BE2C (cell line): ENCODE data around the gene TTLL13.
"Not testable (repeated sequence)": the region's sequence is repeated elsewhere in the genome, so short reads cannot be mapped to it uniquely, and the experiment has no call there.

Experiments
- DNase-seq: peaks from one replicate; pipeline ENCODE4 v3.0.0-alpha.2; 2020
- H3K27me3 ChIP-seq: fragments of 250-450 bp; sonication (Bioruptor Pico); 2 replicates; pipeline ENCODE4 v1.5.1; 2020; ENCODE audit warnings: mild to moderate bottlenecking
- H3K36me3 ChIP-seq: fragments of 250-450 bp; sonication (Bioruptor Pico); 2 replicates; pipeline ENCODE4 v1.5.1; 2020; ENCODE audit warnings: mild to moderate bottlenecking
- H3K4me1 ChIP-seq: fragments of 250-450 bp; sonication (Bioruptor Pico); 2 replicates; pipeline ENCODE4 v1.5.1; 2020
- H3K4me3 ChIP-seq: 2 replicates; pipeline ENCODE4 v1.5.1; 2011; ENCODE audit warnings: low read depth, low read length
- H3K9me3 ChIP-seq: fragments of 250-450 bp; sonication (Bioruptor Pico); 2 replicates; pipeline ENCODE4 v1.5.1; 2020
- TF ChIP-seq, protein P1 (sequence below): IDR thresholded peaks from 2 replicates; pipeline ENCODE4 v1.5.1; 2012; ENCODE audit warnings: mild to moderate bottlenecking, low read depth, low read length

Gene TTLL13

DNA sequence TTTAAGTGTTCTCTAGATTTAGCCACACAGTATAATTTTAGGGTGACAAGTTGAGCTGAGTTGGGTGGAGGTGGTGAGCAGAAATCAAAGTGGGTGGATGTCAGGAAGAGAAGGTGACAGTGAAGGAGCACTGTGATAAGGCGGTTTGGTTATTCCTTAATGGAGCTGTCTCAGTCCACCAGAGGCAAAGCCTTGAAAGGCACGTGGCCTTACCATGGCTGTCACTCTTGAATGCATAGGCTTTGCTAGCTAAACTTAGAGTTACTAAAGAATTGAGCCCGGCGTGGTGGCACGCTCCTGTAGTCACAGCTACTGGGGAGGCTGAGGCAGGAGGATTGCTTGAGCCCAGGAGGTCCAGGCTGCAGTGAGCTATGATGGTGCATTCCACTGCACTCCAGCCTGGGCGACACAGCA is 560 bp upstream of the TTLL13 start:
- TF ChIP-seq, protein P1, sequence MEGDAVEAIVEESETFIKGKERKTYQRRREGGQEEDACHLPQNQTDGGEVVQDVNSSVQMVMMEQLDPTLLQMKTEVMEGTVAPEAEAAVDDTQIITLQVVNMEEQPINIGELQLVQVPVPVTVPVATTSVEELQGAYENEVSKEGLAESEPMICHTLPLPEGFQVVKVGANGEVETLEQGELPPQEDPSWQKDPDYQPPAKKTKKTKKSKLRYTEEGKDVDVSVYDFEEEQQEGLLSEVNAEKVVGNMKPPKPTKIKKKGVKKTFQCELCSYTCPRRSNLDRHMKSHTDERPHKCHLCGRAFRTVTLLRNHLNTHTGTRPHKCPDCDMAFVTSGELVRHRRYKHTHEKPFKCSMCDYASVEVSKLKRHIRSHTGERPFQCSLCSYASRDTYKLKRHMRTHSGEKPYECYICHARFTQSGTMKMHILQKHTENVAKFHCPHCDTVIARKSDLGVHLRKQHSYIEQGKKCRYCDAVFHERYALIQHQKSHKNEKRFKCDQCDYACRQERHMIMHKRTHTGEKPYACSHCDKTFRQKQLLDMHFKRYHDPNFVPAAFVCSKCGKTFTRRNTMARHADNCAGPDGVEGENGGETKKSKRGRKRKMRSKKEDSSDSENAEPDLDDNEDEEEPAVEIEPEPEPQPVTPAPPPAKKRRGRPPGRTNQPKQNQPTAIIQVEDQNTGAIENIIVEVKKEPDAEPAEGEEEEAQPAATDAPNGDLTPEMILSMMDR, result no peak

DNA sequence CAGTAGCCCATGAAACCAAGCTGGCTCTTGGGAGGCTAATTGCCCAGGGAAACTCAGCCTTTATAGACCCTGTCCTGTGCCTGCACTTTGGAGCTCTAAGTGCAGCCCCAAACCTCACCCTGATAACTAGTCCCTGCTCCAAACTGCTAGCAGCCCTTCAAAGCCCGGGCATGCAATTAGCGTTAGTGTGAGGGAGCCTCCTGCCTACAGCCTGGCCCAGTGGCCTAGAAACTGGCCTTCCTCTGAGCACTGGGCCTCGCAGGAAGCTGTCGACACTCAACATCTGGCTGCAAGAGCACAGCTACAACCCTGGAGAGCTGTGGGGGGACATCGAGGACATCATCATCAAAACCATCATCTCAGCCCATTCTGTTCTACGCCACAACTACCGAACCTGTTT is 8.4 kb downstream of the TTLL13 start:
- no peak for DNase-seq
- Histone ChIP-seq H3K9me3 (no peaks in the 10 kb centered on the region), H3K4me3 (no peak overlapping the region), H3K4me1 (no peaks in the 10 kb centered on the region), H3K27me3 (no peaks in the 10 kb centered on the region), H3K36me3 (no peaks in the 10 kb centered on the region)
- TF ChIP-seq, protein P1, result no peak

More for the DNA sequence above, 560 bp upstream of the TTLL13 start:
- Histone ChIP-seq H3K4me3 (peak overlapping the region; percentile 72), H3K9me3 (no peaks in the 10 kb centered on the region), H3K27me3 (no peaks in the 10 kb centered on the region), H3K36me3 (no peaks in the 10 kb centered on the region), H3K4me1 (no peaks in the 10 kb centered on the region)
- DNase-seq, result no peak

DNA sequence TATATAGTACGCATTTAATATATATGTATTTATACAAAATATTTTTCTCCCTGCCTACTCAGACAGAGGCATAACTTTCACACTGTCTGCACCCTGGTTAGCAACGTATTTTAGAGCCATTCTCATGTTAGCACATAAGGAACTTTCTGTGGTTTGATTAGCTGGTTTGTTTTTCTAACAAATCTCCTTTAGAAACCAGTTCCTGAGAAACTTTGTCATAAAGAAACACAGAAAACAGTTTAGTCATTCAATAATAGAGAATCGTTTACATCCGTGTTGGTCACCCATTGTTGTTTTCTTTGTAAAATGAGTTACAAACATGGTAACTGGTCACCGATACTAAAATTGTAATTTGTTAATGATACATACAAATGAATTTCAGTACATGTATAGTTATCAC is 10.2 kb downstream of the TTLL13 start:
- no peaks in the 10 kb centered on the region; the same call in 1 of the 2 replicates for H3K4me1 ChIP-seq
- H3K9me3 ChIP-seq, result no peaks in the 10 kb centered on the region
- TF ChIP-seq, protein P1, result no peak
- no peaks in the 10 kb centered on the region for H3K27me3 ChIP-seq
- H3K36me3 ChIP-seq, result no peaks in the 10 kb centered on the region
- no peak overlapping the region for H3K4me3 ChIP-seq
- DNase-seq, result no peak

DNA sequence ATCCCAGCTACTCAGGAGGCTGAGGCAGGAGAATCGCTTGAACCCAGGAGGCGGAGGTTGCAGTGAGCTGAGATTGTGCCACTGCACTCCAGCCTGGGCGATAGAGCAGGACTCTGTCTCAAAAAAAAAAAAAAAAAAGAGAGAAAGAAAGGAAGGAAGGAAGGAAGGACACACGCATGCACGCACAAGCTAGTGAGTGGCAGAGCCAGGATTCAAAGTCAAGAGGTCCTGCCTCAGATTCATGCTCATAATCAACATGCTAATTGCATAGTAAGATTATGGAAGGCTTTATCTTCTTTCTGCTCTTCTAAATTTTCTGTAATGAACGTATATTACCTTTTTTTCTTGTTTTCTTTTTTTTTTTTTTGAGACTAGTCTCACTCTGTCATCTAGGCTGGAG is 11.4 kb downstream of the TTLL13 start:
- not testable (repeated sequence) for H3K4me1 ChIP-seq, H3K9me3 ChIP-seq, DNase-seq, H3K36me3 ChIP-seq, H3K27me3 ChIP-seq, H3K4me3 ChIP-seq

DNA sequence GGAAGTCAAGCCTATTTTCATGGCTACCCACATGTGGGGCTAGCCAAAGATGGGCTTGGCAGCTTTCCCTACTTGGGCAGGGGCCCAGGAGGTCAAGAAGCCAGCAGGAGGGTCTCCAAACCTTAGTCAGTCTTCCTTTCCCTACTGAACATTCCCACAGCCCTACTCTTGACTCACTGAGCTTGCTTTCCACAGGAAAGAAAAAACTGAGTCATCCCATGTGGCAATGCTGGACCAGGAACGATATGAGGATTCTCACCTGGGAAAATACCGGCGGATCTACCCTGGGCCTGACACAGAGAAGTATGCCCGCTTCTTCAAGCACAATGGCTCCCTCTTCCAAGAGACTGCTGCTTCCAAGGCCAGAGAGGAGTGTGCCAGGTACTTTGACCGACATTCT is 12.5 kb downstream of the TTLL13 start:
- Histone ChIP-seq H3K9me3 (no peaks in the 10 kb centered on the region), H3K27me3 (no peaks in the 10 kb centered on the region), H3K4me1 (no peaks in the 10 kb centered on the region; the same call in 1 of the 2 replicates), H3K36me3 (no peaks in the 10 kb centered on the region), H3K4me3 (no peak overlapping the region)
- TF ChIP-seq, protein P1, result no peak
- DNase-seq, result no peak

DNA sequence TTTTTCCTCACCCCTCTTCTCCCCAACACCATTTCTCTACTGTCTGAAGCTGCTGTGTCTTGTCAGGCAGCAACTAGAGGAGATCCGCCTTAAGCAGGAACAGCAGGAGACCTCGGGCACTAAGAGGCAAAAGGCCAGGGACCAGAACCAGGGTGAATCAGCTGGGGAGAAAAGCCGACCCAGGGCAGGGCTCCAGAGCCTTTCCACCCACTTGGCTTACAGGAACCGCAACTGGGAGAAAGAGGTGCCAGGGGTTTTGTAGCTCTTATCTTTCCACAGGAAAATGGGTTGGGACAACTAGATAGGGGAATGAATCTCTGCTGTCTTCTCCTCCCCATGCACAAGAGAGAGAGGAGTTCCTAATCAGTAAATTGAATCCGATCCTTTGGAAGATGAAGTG is 13.1 kb downstream of the TTLL13 start:
- no peak for DNase-seq
- Histone ChIP-seq H3K4me1 (no peaks in the 10 kb centered on the region; the same call in 1 of the 2 replicates), H3K27me3 (no peaks in the 10 kb centered on the region), H3K36me3 (peaks cover 4% of the 10 kb centered on the region), H3K4me3 (no peak overlapping the region), H3K9me3 (no peaks in the 10 kb centered on the region)
- TF ChIP-seq, protein P1, result no peak

DNA sequence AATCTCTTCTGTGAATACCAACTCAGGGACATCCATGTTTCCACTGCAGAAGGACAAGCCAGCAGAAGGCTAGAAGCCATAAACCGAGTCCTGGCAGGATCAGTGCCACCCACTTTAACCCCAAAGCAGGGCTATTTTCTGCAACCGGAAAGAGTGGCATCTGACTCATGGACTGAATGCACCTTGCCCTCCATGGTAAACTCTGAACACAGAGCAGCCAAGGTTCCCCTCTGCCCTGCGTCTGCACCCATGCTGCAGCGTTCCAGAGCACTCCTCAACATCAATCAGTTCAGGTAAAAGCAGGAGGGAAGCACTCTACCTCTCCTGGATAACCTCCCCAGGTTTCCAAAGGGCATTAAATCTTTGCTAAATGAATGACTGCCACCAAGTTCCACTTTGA is 15.3 kb downstream of the TTLL13 start:
- Histone ChIP-seq H3K9me3 (no peaks in the 10 kb centered on the region), H3K27me3 (no peaks in the 10 kb centered on the region), H3K36me3 (peaks cover 10% of the 10 kb centered on the region), H3K4me1 (no peaks in the 10 kb centered on the region; the same call in 1 of the 2 replicates), H3K4me3 (peak overlapping the region; percentile 95)
- DNase-seq, result no peak
- TF ChIP-seq, protein P1, result no peak
